Tibial nerve (tissue), 4 donors: Measurements from ENCODE around the gene LDHB.

Source experiments
- CTCF ChIP-seq, 5 experiments: fragments of 200-600 bp in 3 of 5; fragments of 450-650 bp in 2 of 5; sonication (generic) in 3 of 5; IDR thresholded peaks; one replicate each; pipeline ENCODE4 v1.5.1; 2016 to 2019; ENCODE audit warnings: antibody characterized with exemption in 5 of 5, mild to moderate bottlenecking in 3 of 5, moderate library complexity in 2 of 5
- EP300 ChIP-seq, 2 donors: sonication (generic); formaldehyde crosslinking; IDR thresholded peaks; one replicate each; pipeline ENCODE4 v1.6.1; 2017; ENCODE audit warnings: antibody characterized with exemption in 2 of 2, mild to moderate bottlenecking in 1 of 2
- POLR2A ChIP-seq, 2 donors: fragments of 450-650 bp; IDR thresholded peaks; one replicate each; pipeline ENCODE4 v1.6.1; 2017; ENCODE audit warnings: antibody characterized with exemption in 2 of 2, mild to moderate bottlenecking in 2 of 2, moderate library complexity in 2 of 2

GRCh38 chr12:21665816-21666215 is 8.2 kb upstream of the LDHB start:
- TF ChIP-seq CTCF (IDR thresholded peaks at IDR 0.05), result no peak
- TF ChIP-seq EP300 (IDR thresholded peaks at IDR 0.05), result no peak
- no peak for TF ChIP-seq POLR2A (IDR thresholded peaks at IDR 0.05)
